ENCODE data around the gene GPR152.
"Not testable (repeated sequence)": the region's sequence is repeated elsewhere in the genome, so short reads cannot be mapped to it uniquely, and the experiment has no call there.

GPR152 gene

GRCh38 chr11:67409781-67410368 is 42.7 kb downstream of the GPR152 start:
- DNase-seq (ENCODE audit: low read depth in 2 of 2): no peak

GRCh38 chr11:67409261-67409666 is 43.3 kb downstream of the GPR152 start:
- DNase-seq (ENCODE audit: low read depth in 2 of 2): peak in 1 of 2 donors; percentile 46

- DNase-seq (ENCODE audit: low read depth in 2 of 2): no peak
Observed at GRCh38 chr11:67408437-67409200, 43.9 kb downstream of the GPR152 start.

- no peak for DNase-seq (ENCODE audit: low read depth in 2 of 2)
Observed at GRCh38 chr11:67407688-67408163, 44.8 kb downstream of the GPR152 start.

GRCh38 chr11:67406969-67407687 is 45.4 kb downstream of the GPR152 start:
- no peak for DNase-seq (ENCODE audit: low read depth in 2 of 2)

- no peak for DNase-seq (ENCODE audit: low read depth in 2 of 2)
Observed at GRCh38 chr11:67406420-67406968, 46.0 kb downstream of the GPR152 start.

- DNase-seq (ENCODE audit: low read depth in 2 of 2): no peak
Observed at GRCh38 chr11:67405688-67406339, 46.7 kb downstream of the GPR152 start.

- DNase-seq (ENCODE audit: low read depth in 2 of 2): no peak
Observed at GRCh38 chr11:67405196-67405567, 47.3 kb downstream of the GPR152 start.

- no peak for DNase-seq (ENCODE audit: low read depth in 2 of 2)
Observed at GRCh38 chr11:67404515-67405195, 47.9 kb downstream of the GPR152 start.

GRCh38 chr11:67403085-67403484 is 49.4 kb downstream of the GPR152 start:
- not testable (repeated sequence) for DNase-seq (ENCODE audit: low read depth in 2 of 2)

- not testable (repeated sequence) for DNase-seq (ENCODE audit: low read depth in 2 of 2)
Observed at GRCh38 chr11:67402192-67402839, 50.2 kb downstream of the GPR152 start.

GRCh38 chr11:67401495-67402191 is 50.9 kb downstream of the GPR152 start, which contains the start of gene PPP1CA:
PPP1CA (minus strand) TSS chr11:67401858; CDS start chr11:67401782, 76 bp downstream.
- peak; percentile 89 for DNase-seq (ENCODE audit: low read depth in 2 of 2)
